HG03342 (cell line): ENCODE data around the gene KIF11.

ENCODE experiments used
- ATAC-seq: cut with Tn5 transposase; IDR thresholded peaks from one replicate; pipeline ENCODE4 v1.9.1; 2021; ENCODE audit warnings: mild to moderate bottlenecking, moderate library complexity; ENCODE audit not compliant: unreplicated experiment

KIF11 gene

GRCh38 chr10:92699518-92700381 is 106.8 kb downstream of the KIF11 start:
- no peak for ATAC-seq

- no peak for ATAC-seq
These were observed 109.5 kb downstream of the KIF11 start for GRCh38 chr10:92702301-92702916.
